ENCODE results near the gene TECPR1.
A peak's percentile ranks its signal among the peaks of the same experiment; 100 is the strongest.

TECPR1 gene

GRCh38 chr7:98210513-98211220, 41.4 kb downstream of the TECPR1 start:
- peak in 1 of 2 experiments; percentile 64 for DNase-seq

- no peak for DNase-seq
Measured at GRCh38 chr7:98209166-98209920, 42.7 kb downstream of the TECPR1 start.

- no peak for DNase-seq
Measured at GRCh38 chr7:98206451-98207330, 45.3 kb downstream of the TECPR1 start.

GRCh38 chr7:98205162-98205845, 46.7 kb downstream of the TECPR1 start:
- peak in 1 of 2 experiments; percentile 52 for DNase-seq

GRCh38 chr7:98204670-98205069, 47.4 kb downstream of the TECPR1 start:
- no peak for DNase-seq

- no peak for DNase-seq
Measured at GRCh38 chr7:98203964-98204605, 47.9 kb downstream of the TECPR1 start.

- DNase-seq: no peak
Measured at GRCh38 chr7:98203261-98203963, 48.6 kb downstream of the TECPR1 start.

- no peak for DNase-seq
Measured at GRCh38 chr7:98202367-98203195, 49.5 kb downstream of the TECPR1 start.

GRCh38 chr7:98200364-98200763, 51.7 kb downstream of the TECPR1 start:
- DNase-seq: peak; percentile 86

GRCh38 chr7:98199131-98199530, 52.9 kb downstream of the TECPR1 start:
- DNase-seq: no peak

GRCh38 chr7:98196706-98197605, 55.1 kb downstream of the TECPR1 start:
- no peak for DNase-seq

GRCh38 chr7:98194672-98195457, 57.2 kb downstream of the TECPR1 start:
- no peak for DNase-seq

GRCh38 chr7:98194186-98194585, 57.8 kb downstream of the TECPR1 start:
- no peak for DNase-seq

- DNase-seq: no peak
Measured at GRCh38 chr7:98193474-98194180, 58.4 kb downstream of the TECPR1 start.

- DNase-seq: no peak
Measured at GRCh38 chr7:98192781-98193457, 59.1 kb downstream of the TECPR1 start.

GRCh38 chr7:98191668-98192431, 60.2 kb downstream of the TECPR1 start:
- DNase-seq: no peak

GRCh38 chr7:98189559-98189958, 62.5 kb downstream of the TECPR1 start:
- no peak for DNase-seq

Measured in NCI-H526 (cell line).